ENCODE results near the gene CTBS.
"Not testable (repeated sequence)": the region's sequence is repeated elsewhere in the genome, so short reads cannot be mapped to it uniquely, and the experiment has no call there.

Gene CTBS

GRCh38 chr1:84510668-84511067 is 63.6 kb downstream of the CTBS start:
- POLR2A ChIA-PET (ENCODE audit: low non-redundant PET), result no interaction called here
- no peak for DNase-seq (ENCODE audit: low spot score)

GRCh38 chr1:84510165-84510564 is 64.1 kb downstream of the CTBS start:
- ChIA-PET CTCF (interaction anchor here (0.6 to 0.7 kb wide), 2 partner anchors 101 to 435 kb away, joined by 3 to 4 read pairs; no protein-coding TSS in a partner anchor), POLR2A (ENCODE audit: low non-redundant PET) (no interaction called here)
- no peak for DNase-seq (ENCODE audit: low spot score)
- no peak overlapping the region for H3K27ac ChIP-seq
- no peak for TF ChIP-seq CTCF (conservative IDR thresholded peaks at IDR 0.05; ENCODE audit: low read depth)

More at GRCh38 chr1:84510668-84511067, 63.6 kb downstream of the CTBS start:
- no peak for TF ChIP-seq CTCF (conservative IDR thresholded peaks at IDR 0.05; ENCODE audit: low read depth)
- H3K27ac ChIP-seq, result no peak overlapping the region
- CTCF ChIA-PET, result no interaction called here

GRCh38 chr1:84509029-84509428 is 65.2 kb downstream of the CTBS start:
- H3K27ac ChIP-seq, result no peak overlapping the region
- POLR2A ChIA-PET (ENCODE audit: low non-redundant PET), result no interaction called here
- no peak for DNase-seq (ENCODE audit: low spot score)
- no peak for TF ChIP-seq CTCF (conservative IDR thresholded peaks at IDR 0.05; ENCODE audit: low read depth)
- CTCF ChIA-PET, result no interaction called here

- ChIA-PET CTCF (no interaction called here), POLR2A (ENCODE audit: low non-redundant PET) (no interaction called here)
- TF ChIP-seq CTCF (conservative IDR thresholded peaks at IDR 0.05; ENCODE audit: low read depth), result no peak
- H3K27ac ChIP-seq, result no peak overlapping the region
- no peak for DNase-seq (ENCODE audit: low spot score)
These were observed 65.7 kb downstream of the CTBS start for GRCh38 chr1:84508510-84508909.

GRCh38 chr1:84507887-84508286 is 66.4 kb downstream of the CTBS start:
- DNase-seq (ENCODE audit: low spot score); H3K27ac ChIP-seq; CTCF ChIA-PET; POLR2A ChIA-PET (ENCODE audit: low non-redundant PET): not testable (repeated sequence)

GRCh38 chr1:84506729-84507453 is 67.3 kb downstream of the CTBS start:
- H3K27ac ChIP-seq, result peak overlapping the region; percentile 96

More at GRCh38 chr1:84506729-84507453, 67.3 kb downstream of the CTBS start:
- TF ChIP-seq CTCF (conservative IDR thresholded peaks at IDR 0.05; ENCODE audit: low read depth), result no peak
- POLR2A ChIA-PET (ENCODE audit: low non-redundant PET), result no interaction called here
- CTCF ChIA-PET, result interaction anchor here (0.6 kb wide), 1 partner anchor 391 kb away, joined by 3 read pairs; no protein-coding TSS in a partner anchor
- DNase-seq (ENCODE audit: low spot score), result no peak
